Testis (tissue), 2 donors: Measurements from ENCODE around the gene NPDC1.

ENCODE experiments used
- CTCF ChIP-seq, 3 experiments: fragments of 450-650 bp in 2 of 3; fragments of 200-600 bp in 1 of 3; sonication (generic) in 1 of 3; IDR thresholded peaks; one replicate each; pipeline ENCODE4 v1.5.1; 2016 to 2019; ENCODE audit warnings: antibody characterized with exemption in 3 of 3, mild to moderate bottlenecking in 2 of 3, moderate library complexity in 1 of 3
- POLR2A ChIP-seq: fragments of 450-650 bp; IDR thresholded peaks from one replicate; pipeline ENCODE4 v1.6.1; 2017; ENCODE audit warnings: antibody characterized with exemption, mild to moderate bottlenecking, moderate library complexity

GRCh38 chr9:137078701-137079400 lies 32.9 kb upstream of the NPDC1 start:
- TF ChIP-seq CTCF (IDR thresholded peaks at IDR 0.05) (no peak), POLR2A (no peak)
